SK-N-MC (cell line): ENCODE data around the gene CDH4.

Source experiments
- EZH2 ChIP-seq: fragments of 200-600 bp; sonication (generic); IDR thresholded peaks from one replicate; pipeline ENCODE4 v1.6.1; 2017; ENCODE audit warnings: antibody characterized with exemption
- POLR2AphosphoS5 ChIP-seq: IDR thresholded peaks from 2 replicates; pipeline ENCODE4 v1.6.1; 2012; ENCODE audit warnings: mild to moderate bottlenecking, low read depth, low read length, borderline replicate concordance

- TF ChIP-seq EZH2, result no peak
- TF ChIP-seq POLR2AphosphoS5, result no peak
Measured at GRCh38 chr20:61433176-61433575, 181.1 kb downstream of the CDH4 start.
